GM19452 (cell line): ENCODE measurements around the gene SBF2.

Experiments used
- ATAC-seq: cut with Tn5 transposase; IDR thresholded peaks from one replicate; pipeline ENCODE4 v1.9.1; 2021; ENCODE audit not compliant: unreplicated experiment

Gene SBF2

DNA sequence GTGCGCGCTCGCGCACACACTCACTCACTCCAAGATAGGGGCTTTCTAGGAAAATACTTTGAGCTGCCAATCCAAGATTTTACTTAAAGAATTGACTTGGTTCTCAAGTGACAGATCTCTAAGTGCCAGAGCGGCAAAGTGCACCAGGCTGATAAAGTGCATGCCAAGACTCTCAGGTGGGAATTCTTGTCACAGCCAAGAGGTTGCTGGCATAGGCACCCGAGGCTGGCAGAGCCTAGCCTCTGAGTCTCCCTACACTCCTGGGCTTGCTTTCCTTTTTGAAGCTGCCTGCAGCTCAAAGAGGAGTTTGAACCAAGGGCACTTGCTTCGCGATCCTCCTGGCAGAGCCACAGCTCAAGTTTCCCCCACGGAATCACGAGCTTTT lies 8.3 kb upstream of the SBF2 start:
- ATAC-seq = no peak

DNA sequence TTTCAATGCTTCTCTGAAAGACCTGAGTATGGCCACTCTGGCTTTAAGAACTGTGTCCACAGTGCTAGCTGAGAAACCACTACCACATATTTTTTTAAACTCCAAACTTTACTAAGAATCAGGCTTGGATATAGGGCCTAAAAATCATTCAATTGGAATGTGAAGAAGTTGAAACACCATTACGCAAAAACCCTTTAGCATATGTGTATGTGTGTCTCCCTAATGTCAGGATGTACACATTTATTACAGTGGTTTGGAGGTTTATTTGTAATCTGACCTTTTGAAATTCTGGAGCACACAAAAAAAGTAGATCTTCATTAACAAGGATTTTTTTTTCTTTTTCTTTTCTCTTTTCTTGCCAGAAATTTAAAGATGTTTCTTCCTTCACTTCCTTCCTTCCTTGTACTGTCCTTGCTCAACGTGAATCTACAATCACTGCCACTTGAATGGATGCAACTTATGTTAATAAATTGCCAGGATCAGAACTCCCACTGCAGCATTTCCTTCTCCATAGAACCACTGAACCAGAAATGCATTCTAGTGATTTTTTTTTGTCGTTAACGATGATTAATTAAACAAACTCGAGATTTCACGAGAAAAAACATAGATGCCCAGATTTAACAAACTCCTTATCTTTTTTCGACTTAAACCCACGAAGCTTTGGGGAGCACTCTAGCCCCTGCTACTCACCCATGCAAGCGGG lies 7.8 kb upstream of the SBF2 start:
- no peak for ATAC-seq

DNA sequence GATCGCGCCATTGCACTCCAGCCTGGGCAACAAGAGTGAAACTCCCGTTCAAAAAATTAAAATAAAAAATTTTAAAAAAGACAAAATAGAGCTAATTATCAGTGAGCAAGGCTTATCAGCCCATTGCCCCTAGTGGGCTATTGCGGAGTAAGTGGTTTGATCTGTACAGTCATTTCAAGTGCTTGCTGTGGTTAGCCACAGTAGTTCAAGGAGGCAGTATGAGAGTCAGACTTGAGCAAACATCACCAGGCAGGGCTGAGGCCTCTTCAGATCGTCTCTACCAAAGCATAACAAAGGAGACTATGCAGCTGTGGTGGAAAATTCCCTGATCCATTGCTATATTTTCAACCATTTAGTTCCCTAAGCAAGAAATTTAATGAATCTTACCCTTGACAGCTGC lies 4.3 kb upstream of the SBF2 start:
- peak; percentile 93 for ATAC-seq

DNA sequence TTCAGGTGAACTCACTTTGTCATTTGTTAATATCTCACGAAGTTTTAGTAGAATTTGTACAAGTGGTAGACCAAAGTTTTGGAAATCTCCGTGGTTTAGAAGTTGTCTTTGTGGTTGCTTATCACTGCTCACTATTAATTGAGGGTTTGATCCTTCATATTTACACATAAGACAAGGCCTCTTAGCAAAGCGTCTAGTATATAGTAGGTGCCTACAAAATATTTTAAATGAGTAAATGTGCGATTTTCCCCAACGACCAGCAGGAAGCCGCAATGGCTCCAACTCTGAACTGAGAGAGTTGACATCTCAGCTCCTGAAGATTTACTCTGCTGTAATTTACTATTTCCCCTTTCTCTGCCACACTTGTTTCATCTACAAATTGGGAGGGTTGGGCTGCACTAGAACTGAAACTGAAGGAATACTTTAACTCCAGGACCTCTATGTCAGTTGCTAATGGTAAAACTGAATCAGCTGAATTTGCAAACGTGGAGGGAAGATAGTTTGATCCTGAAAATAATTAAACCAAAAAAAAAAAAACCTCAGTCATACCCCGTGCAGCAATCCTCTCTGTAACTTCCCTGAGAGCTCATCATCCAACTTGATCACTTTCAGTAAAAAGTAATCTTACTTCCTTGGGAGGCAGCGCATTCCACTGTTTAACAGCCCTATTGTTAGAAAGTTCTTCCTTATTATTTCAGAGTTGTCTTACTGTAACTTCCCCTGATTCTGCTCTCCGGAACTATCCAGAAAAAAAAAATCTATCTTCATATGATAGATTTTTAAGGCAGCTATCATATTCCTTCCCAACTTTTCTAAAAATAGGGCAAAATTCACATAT lies 1.3 kb upstream of the SBF2 start:
- ATAC-seq = no peak

DNA sequence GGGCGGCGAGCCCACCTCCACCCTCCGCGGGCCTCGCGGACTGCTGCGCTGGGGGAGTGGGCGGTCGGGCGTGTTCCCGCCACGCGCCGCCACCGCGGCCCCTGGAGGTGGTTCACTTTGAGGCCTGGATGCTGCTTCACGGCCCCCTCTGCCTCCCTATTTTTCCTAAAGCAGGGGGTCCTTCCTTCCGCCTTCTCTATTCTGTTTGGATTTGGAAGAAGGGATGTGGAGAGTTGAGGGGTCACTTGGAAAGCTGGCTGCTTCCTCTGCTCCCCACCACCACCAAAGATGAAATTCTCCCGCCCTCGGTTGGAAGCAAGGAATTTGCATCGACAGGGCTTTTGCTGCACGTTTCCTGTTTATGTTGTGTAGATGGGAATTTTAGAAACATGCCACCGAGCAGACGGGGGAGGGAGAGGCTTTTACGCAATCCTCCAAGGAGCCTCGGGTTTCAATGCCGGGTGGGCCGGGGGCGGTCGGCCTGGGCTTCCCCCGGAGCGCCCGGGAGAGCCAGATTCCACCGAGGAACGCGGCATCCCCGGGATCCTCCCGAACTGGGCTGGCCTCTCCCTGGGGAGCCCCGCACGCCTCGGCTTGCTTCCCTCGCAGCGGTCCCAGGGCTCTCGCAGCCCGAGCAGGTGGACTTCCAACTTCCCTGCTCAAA lies 403 bp upstream of the SBF2 start:
- ATAC-seq = no peak

DNA sequence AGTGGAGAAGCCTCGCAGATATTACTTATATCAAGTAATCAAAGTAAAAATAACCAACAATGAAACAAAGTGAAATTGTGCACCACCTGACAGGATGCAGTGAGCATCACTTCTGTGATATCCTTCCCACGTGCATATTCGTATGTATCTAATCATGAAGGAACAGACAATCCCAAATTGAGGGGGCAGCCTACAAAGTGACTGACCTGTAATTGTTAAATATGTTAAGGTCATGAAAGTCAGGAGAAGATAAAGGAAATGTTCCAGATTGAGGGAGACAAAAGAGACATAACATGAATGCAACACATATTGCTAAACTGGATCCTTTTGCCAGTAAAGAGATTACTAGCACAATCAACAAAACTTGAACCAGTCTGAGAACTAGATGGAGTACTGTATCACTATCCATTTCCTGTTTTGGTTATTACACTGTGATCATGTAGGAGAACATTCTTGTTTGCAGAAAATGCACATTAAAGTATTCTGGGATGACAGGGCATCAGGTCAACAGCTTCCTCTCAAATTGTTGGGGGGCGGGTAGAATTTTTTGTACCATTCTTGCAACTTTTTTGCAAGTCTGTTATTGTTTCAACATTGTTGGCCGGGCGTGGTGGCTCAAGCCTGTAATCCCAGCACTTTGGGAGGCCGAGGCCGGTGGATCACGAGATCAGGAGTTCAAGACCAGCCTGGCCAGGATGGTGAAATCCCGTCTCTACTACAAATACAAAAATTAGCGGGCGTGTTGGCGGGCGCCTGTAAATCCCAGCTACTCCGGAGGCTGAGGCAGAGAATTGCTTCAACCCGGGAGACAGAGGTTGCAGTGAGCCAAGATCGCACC lies 2.0 kb downstream of the SBF2 start:
- no peak for ATAC-seq

DNA sequence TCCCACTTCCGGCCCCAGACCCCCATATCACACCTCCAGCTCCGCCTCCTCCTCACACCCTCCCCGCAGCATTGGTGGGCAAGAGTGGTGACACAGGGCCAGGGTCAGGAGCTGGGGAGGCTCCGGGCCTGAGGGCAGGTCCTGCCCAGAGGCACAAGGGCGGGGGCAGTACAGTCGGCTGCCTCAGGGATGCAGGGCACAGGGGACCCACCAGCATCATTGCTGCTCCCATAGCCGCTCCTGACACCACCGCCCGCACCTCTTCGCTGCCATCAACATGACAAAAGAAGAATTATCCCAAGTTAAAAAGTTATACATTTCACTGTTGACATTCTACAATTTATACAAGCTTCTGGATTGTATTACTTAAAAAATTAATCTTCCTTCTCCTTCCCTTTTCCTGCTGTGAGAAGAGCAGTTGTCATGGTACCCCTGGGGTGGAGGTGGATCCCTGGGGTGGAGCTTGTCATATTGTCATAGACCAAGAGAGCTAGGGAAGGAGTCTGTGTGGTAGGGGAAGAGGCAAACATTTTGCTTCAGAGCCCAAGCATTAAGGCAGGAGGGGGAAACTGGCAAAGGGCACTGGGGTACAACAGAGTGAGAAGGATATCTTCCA lies 4.1 kb downstream of the SBF2 start:
- ATAC-seq = no peak

DNA sequence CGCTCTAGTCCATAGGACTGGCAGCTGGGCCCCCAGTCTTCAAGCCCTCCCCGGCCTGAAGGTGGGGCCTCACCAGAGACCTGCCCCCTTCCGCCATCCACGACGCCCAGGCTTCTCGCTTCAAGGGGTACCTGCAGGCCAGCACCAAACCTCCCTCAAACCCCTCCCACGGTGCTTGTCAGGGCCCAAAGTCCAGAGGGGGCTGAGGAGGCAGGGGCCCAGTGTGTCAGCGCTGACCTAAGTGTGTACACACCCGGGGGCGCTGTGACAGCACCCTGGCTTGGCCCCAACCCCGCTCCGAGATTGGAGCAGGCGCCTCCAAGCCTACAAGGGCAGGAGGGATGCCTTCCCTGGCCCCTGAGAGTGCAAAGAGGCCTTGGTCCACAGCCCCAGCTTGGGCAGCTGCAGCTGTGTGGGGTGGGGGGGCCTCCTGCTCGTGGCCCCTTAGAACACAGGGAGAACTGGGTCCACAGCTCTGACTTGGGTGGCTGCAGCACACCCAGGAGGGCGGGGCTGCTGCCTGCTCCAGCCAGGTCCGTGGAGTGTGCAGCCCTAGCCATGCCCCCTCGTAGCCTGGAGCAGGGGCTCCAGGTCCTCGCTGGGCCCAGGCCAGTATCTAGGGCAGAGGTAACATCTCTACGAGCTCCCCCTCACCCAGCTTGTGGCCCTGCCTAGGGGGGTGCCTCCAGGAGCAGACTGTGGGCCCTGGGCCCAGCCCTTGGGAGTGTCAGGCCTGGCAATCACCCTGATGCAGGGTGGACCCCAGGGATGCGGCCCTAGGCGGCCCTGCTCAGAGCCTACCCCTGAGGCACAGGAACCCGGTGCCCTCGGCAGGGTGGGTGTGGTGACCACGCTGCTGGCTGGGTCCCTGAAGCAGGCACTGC lies 4.9 kb downstream of the SBF2 start:
- no peak for ATAC-seq

DNA sequence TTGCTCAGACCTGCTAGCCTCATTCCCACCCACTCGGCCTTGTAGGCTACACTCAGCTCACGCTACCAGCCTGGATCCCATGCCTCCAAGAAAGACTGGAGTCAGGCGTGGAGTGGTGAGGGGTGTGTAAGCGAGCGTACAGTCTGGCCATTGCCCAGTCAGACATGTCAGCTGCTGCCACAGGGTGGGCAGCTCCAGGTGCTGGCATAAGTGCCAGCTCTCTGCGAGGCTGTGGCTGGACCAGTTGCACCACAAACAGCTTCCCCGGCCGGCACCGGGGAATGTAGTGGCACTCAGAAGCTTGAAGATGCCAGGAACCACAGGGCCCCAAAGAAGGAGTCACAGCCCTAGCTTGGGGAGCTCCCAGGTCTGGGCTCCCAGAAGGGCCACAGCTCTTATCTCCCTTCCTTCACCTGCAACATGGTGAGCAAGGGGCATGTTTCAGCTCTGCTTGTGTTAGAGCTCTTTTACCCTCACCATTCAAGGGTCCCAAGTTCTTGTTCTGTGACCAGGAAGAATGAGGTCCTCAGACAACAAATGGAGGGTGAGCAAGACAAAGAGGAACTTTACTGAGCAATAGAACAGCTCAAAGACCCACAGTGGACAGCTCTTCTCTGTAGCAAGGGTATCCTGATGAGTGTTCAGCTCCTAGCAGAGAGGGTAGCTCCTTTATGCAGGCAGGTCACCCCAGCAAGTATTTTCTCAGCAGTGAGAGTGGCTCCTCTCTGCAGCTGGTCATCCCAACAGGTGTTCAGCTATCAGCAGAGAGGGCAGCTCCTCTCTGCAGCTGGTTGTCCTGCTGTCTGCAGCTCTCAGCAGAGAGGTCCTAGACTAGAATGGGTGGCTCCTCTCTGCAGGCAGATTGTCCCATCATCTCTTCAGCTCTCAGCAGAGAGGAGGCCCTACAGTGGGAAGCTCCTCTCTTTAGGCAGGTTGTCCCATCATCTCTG lies 6.0 kb downstream of the SBF2 start:
- ATAC-seq = no peak

DNA sequence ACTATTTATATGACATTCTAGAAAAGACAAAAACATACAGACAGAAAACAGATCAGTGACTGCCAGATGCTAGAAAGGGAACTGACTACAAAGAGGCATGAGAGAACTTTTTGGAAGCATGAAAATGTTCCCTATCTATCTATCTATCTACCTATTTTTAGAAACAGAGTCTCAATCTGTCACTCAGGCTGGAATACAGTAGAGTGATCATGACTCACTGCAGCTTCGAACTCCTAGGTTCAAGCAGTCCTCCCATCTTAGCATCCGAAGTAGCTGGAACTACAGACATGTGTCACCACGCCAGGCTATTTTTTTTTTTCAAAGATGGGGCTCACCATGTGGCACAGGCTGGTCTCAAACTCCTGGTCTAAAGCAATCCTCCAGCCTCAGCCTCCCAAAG lies 6.9 kb downstream of the SBF2 start:
- ATAC-seq = no peak

DNA sequence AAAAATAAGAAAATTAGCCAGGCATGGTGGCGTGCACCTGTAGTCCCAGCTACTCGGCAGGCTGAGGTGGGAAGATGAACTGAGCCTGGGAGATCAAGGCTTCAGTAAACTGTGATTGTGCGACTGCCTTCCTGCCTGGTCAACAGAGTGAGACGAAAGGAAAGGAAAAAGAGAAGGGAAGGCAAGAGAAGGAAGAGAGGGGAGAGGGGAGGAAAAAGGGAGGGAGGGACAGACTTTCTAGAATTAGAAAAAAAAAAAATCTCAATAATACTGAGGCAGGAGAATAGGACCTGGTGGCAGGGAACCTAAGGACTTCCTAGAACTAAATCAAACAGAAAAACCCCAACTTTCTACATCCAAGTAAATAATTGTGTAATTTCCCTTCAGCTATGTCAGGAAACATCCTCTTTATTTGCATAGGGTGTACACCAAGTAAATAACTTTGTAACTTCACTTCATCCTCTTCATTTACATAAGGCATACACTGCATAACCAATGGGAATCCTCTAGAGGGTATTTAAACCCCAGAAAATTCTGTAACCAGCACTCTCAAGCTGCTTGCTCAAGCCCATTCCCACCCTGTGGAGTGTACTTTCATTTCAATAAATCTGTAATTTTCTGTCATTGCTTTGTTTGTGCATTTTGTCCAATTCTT lies 8.7 kb downstream of the SBF2 start:
- no peak for ATAC-seq

DNA sequence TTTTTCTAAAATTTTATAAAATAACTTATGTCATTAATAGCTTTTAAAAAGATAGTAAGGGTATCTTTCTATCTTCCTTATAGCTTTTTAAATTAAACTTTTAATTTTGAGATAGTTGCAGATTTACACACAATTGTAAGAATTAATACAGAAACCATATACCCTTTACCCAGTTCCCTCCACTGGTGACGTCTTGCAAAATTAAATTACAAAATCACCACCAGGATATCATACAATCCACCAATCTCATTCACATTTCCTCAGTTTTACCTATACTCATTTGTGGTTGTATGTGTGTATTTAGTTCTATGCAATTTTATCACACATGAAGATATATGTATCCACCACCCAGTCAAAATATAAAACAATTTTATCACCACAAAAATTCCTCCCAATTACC lies 10.0 kb downstream of the SBF2 start:
- ATAC-seq = no peak

DNA sequence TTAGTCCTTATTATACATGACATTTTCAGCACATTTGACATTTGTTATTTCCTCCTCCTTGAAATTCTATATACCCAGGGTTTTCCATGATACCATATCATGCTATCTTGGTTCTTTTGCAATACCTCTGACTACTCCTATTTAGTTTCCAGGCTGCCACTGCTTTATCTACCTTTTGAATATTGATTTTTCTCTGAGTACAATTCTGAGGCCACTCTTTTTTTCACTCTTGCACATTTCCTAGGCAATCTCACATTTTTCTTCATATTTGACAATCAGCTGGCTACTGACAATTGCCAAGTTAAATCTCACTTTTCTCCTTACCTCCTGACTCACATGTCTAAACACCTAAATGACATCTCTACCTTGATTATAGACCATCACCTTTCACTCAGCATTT lies 11.9 kb downstream of the SBF2 start:
- ATAC-seq = no peak

DNA sequence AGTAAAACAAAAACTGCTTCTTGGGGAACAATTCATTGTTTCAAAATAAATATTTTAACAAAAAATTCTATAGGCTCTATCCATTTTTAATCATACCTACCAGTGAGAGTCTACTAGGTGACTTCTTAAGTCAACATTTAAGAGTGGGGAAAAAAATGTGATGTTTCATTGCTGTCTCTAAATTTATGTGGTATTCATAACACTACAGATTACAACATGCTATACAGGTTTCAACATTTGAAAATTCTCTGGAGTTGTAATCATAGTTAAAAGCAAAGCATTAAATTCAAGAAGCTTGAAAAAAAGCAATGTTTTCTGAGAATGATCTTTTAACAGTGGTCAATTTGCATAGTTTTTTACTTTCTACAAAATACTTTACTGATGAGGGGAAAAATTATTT lies 18.3 kb downstream of the SBF2 start:
- ATAC-seq = no peak

DNA sequence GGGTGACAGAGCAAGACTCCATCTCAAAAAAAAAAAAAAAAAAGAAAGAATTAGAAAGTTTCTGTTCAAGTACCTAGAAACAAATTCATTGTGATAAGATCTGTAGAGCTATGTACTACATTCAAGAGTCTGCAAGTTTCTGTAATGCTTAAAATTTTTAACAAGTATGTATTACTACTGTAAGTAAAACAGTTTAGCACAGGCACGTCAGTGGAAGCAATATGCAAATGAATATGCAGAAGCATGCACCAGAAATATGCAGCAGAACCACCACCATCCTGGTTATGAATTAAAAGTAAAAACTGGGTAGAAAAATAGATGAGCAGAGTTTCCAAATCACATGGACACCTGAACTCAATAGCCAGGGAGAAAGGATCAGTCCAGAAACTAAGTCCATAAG lies 19.3 kb downstream of the SBF2 start:
- no peak for ATAC-seq

DNA sequence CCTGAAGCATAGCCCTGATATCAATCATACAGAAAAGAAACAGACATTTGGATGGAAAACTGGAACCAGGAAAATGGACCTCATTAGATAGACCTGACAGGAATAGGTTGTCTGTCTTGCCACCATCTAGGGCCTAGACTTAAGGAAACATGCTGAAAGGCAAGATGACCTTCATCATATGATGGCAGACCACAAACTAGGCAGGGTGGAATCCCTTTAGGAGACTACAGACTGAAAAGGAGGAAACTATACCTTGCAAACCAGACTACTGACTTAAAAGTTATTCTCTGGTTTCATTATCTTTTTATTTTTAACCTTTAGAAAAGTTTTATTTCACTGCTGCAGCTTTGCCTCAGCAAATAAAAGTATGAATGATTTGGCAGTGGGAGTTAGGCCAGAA lies 20.3 kb downstream of the SBF2 start:
- no peak for ATAC-seq

DNA sequence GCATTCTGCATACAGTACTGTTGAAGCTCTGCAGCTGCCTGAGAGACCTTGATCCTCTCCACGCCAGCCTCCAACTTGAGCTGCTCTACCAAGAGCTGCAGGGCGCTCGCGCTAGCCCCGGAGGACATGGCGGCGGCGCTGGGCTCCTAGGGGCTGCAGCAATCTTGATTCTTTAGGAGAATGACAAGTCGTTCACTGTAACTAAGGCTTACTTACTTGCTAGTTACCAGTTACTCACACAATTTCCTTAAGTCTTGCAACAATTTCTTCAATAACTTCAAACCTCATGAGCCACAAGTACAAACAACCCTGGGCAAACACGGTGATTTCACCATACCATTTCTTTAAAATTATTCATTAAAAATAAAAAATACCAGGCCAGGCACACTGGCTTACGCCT lies 21.9 kb downstream of the SBF2 start:
- no peak for ATAC-seq
